IgD-negative memory B cell (primary cell): ENCODE data around the gene DCC. TPM values are rescaled to one million over a fixed set of nuclear protein-coding genes. Genes with fewer than 3 reads are reported as not detected.

ENCODE experiments used
- H3K27ac Mint-ChIP-seq, 3 donors: one replicate each; pipeline ENCODE4 v1.8.0; 2020 to 2022; ENCODE audit warnings: mild to moderate bottlenecking in 3 of 3, mixed read lengths in 3 of 3, moderate library complexity in 1 of 3
- H3K27me3 Mint-ChIP-seq: one replicate; pipeline ENCODE4 v1.8.0; 2021; ENCODE audit warnings: mixed read lengths
- H3K36me3 Mint-ChIP-seq: one replicate; pipeline ENCODE4 v1.8.0; 2020; ENCODE audit warnings: mild to moderate bottlenecking, mixed read lengths
- H3K4me1 Mint-ChIP-seq, 3 donors: one replicate each; pipeline ENCODE4 v1.8.0; 2020 to 2022; ENCODE audit warnings: mixed read lengths in 3 of 3, mild to moderate bottlenecking in 1 of 3
- H3K4me3 Mint-ChIP-seq, 4 donors: one replicate each; pipeline ENCODE4 v1.8.0; 2020 to 2022; ENCODE audit warnings: mild to moderate bottlenecking in 4 of 4, mixed read lengths in 4 of 4, moderate library complexity in 3 of 4
- H3K9me3 Mint-ChIP-seq, 3 donors: one replicate each; pipeline ENCODE4 v1.8.0; 2020 to 2021; ENCODE audit warnings: mixed read lengths in 3 of 3, mild to moderate bottlenecking in 1 of 3
- polyA plus RNA-seq: library from polyadenylated mRNA; unstranded; fragments of 300-500 nt; fragmentation: Illumina TruSeq; gene quantifications from one replicate; pipeline ENCODE4 v1.2.3, GENCODE V29; 2021

DCC gene
- polyA plus RNA-seq, 1 donor from 2014 or later: not detected

DNA sequence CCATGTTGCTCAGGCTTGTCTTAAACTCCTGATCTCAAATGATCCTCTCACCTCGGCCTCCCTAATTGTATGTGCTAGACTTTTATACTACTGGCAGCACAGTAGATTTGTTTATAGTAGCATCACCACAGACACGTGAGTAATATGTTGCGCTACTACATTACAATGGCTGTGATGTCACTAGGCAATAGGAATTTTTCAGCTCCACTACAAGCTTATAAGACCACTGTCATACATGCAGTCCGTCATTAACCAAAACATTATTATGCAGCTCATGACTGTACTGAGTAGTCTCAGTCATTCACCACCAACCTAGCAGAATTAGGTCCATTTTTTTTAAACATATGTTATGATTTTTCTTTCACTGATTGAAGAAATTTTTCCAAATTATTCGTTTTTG lies 398.9 kb downstream of the DCC start:
- no peak overlapping the region for H3K4me3 Mint-ChIP-seq
- H3K27ac Mint-ChIP-seq: no peak overlapping the region
- no peaks in the 10 kb centered on the region for H3K36me3 Mint-ChIP-seq
- no peaks in the 10 kb centered on the region for H3K4me1 Mint-ChIP-seq
- H3K9me3 Mint-ChIP-seq: peaks cover 0 to 3% (median 0%) of the 10 kb centered on the region in 3 donors
- H3K27me3 Mint-ChIP-seq: no peaks in the 10 kb centered on the region

DNA sequence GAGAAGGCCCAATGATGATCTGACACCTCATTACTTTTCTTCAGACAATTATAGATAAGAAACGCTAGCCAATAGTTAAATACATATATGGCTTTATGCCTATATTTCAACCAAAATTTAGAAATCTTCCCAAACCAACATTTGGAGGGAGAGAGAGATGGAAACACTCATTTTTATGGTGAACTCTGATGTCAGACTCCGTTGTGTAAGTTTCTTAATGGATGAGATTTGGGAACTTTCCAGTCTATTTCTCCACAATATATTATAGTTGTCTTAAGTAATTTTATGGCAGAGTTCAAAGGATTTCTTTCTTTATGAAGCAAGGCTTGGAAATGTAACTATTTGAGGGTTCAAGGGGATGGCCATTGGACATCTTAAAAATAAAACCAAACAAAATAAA lies 407.0 kb downstream of the DCC start:
- H3K9me3 Mint-ChIP-seq: peaks cover 0 to 2% (median 0%) of the 10 kb centered on the region in 3 donors
- H3K27me3 Mint-ChIP-seq: no peaks in the 10 kb centered on the region
- no peak overlapping the region for H3K27ac Mint-ChIP-seq
- H3K4me1 Mint-ChIP-seq: no peaks in the 10 kb centered on the region
- no peak overlapping the region for H3K4me3 Mint-ChIP-seq
- no peaks in the 10 kb centered on the region for H3K36me3 Mint-ChIP-seq

DNA sequence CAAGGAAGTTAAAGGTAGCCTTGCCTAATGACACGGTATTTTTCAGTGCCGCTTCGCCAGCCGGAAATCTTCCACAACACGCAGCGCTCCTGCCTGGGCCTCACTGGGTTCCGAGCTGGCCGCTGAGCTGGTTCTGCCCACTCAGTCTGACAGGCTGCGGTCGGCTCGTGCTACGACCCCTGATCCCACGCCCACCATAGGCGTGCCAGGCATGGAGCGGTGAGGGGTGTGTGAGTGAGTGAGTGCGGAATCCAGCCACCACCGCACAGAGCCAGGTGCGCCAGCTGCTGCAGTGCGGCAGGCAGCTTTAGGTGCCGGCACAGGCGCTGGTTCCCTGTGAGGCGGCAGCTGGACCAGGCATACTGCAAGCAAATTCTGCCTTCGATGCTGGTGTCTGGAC lies 407.9 kb downstream of the DCC start:
- H3K4me1 Mint-ChIP-seq: no peaks in the 10 kb centered on the region
- H3K36me3 Mint-ChIP-seq: no peaks in the 10 kb centered on the region
- H3K27ac Mint-ChIP-seq: no peak overlapping the region
- H3K9me3 Mint-ChIP-seq: peaks cover 0 to 3% (median 2%) of the 10 kb centered on the region in 3 donors
- peak overlapping the region in 1 of 4 donors; percentile 8 for H3K4me3 Mint-ChIP-seq
- no peaks in the 10 kb centered on the region for H3K27me3 Mint-ChIP-seq

- Mint-ChIP-seq H3K27ac (no peak overlapping the region), H3K4me3 (no peak overlapping the region), H3K9me3 (peaks cover 0 to 3% (median 2%) of the 10 kb centered on the region in 3 donors), H3K4me1 (no peaks in the 10 kb centered on the region), H3K36me3 (no peaks in the 10 kb centered on the region), H3K27me3 (no peaks in the 10 kb centered on the region)
Measured at GRCh38 chr18:52748343-52748742, 408.3 kb downstream of the DCC start.

DNA sequence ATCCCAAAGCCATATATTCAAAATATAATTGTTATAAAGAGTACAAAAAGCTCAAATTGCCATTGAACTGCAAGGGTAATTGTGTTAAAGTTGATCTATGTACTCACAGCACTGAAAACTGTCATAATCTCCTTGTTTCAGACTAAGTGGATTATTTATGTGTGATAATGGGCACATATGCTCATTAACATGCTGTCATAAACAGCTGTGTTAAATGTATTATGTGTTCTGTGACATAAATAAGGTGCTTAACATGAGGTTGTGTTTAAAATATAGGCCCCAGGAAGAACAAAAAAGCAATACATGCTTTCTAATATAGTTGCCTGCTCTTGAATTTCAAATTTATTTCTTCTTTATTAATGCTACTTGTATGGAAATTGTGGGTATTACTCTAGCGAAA lies 409.5 kb downstream of the DCC start:
- Mint-ChIP-seq H3K27ac (no peak overlapping the region), H3K4me1 (no peaks in the 10 kb centered on the region), H3K36me3 (no peaks in the 10 kb centered on the region), H3K4me3 (no peak overlapping the region), H3K27me3 (no peaks in the 10 kb centered on the region), H3K9me3 (peaks cover 0 to 3% (median 2%) of the 10 kb centered on the region in 3 donors)

DNA sequence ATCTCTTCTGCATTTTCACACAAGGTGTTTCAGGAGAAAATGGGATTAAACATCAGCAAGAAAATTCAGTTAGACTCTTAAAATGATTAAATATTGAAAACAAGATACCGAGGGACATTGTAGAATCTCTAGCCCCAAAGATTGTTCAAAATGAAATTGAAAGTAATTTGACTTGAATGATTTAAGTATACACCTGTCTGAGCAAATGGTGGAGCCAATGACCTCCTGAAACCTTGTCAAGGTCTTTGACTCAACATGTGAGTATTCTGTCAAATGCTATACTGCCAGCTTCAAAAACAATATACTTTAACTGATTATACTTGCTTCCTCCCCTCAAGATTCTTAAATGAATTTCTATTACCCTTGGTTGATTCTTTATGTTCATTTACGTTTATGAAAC lies 411.0 kb downstream of the DCC start:
- Mint-ChIP-seq H3K4me3 (no peak overlapping the region), H3K27ac (no peak overlapping the region), H3K36me3 (no peaks in the 10 kb centered on the region), H3K4me1 (no peaks in the 10 kb centered on the region), H3K9me3 (peaks cover 0 to 3% (median 2%) of the 10 kb centered on the region in 3 donors), H3K27me3 (no peaks in the 10 kb centered on the region)

- H3K27ac Mint-ChIP-seq: no peak overlapping the region
Measured at GRCh38 chr18:52764316-52764715, 424.3 kb downstream of the DCC start.

DNA sequence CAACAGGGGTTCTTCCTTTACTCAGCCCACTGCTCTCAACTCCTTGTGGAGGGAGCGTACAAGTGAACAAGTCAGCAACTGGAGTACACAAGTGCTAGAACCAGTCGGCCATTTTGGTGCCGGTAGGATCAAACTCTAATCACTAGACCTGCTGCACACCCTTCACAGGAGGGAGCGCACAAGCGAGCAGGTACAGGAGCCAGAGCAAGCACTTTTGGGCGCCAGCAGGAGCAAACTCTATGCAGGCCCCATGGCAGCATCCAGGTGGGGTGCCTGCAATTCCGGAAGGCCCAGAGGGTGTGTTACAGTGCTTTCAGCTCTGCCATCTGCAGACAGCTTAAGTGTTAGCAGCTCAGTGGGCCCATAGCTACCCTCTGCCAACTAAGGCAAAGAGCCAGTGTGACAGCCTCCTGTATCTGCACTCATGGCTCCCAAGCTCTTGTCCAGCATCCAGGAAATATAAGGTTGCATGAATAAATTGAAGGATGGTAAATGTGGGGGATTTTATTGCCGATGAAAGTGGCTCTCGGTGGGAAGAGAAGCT lies 426.1 kb downstream of the DCC start:
- H3K27ac Mint-ChIP-seq: no peak overlapping the region
- no peak overlapping the region for H3K4me3 Mint-ChIP-seq
- H3K27me3 Mint-ChIP-seq: no peaks in the 10 kb centered on the region
- H3K4me1 Mint-ChIP-seq: no peaks in the 10 kb centered on the region
- peaks cover 1 to 11% (median 2%) of the 10 kb centered on the region in 3 donors for H3K9me3 Mint-ChIP-seq
- no peaks in the 10 kb centered on the region for H3K36me3 Mint-ChIP-seq

More at GRCh38 chr18:52764316-52764715, 424.3 kb downstream of the DCC start:
- Mint-ChIP-seq H3K27me3 (no peaks in the 10 kb centered on the region), H3K36me3 (no peaks in the 10 kb centered on the region), H3K9me3 (peaks cover 0 to 12% (median 1%) of the 10 kb centered on the region in 3 donors), H3K4me3 (no peak overlapping the region), H3K4me1 (no peaks in the 10 kb centered on the region)

DNA sequence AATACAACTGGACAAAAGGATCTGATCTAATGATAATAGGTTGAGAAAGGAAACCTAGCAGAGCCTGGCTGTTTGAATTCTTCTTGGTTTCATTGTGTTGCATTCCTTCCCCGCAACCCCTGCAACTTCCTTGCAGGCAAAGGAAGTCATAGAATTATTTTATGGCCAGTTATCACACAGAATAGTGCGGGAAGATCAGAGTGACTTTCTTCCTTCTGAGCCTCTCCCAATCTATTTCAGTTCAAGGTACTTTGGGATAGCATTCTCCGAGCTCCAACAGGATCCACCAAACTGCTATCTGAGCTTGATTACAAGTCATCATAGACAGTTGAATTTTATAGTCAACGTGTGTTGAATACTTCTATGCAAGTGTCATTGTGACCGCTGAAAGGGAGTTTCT lies 441.1 kb downstream of the DCC start:
- Mint-ChIP-seq H3K27me3 (no peaks in the 10 kb centered on the region), H3K27ac (no peak overlapping the region), H3K9me3 (peaks cover 3 to 14% (median 6%) of the 10 kb centered on the region in 3 donors), H3K4me1 (no peaks in the 10 kb centered on the region), H3K36me3 (no peaks in the 10 kb centered on the region), H3K4me3 (no peak overlapping the region)

GRCh38 chr18:52791321-52791720 lies 451.3 kb downstream of the DCC start:
- no peak overlapping the region for H3K4me3 Mint-ChIP-seq
- H3K4me1 Mint-ChIP-seq: no peaks in the 10 kb centered on the region
- peaks cover 6 to 25% (median 10%) of the 10 kb centered on the region in 3 donors for H3K9me3 Mint-ChIP-seq
- no peaks in the 10 kb centered on the region for H3K36me3 Mint-ChIP-seq
- no peaks in the 10 kb centered on the region for H3K27me3 Mint-ChIP-seq
- H3K27ac Mint-ChIP-seq: no peak overlapping the region

- no peak overlapping the region for H3K27ac Mint-ChIP-seq
- H3K27me3 Mint-ChIP-seq: no peaks in the 10 kb centered on the region
- no peaks in the 10 kb centered on the region for H3K4me1 Mint-ChIP-seq
- H3K4me3 Mint-ChIP-seq: no peak overlapping the region
- no peaks in the 10 kb centered on the region for H3K36me3 Mint-ChIP-seq
- peaks cover 0 to 5% (median 5%) of the 10 kb centered on the region in 3 donors for H3K9me3 Mint-ChIP-seq
Measured at GRCh38 chr18:52812834-52813233, 472.8 kb downstream of the DCC start.

DNA sequence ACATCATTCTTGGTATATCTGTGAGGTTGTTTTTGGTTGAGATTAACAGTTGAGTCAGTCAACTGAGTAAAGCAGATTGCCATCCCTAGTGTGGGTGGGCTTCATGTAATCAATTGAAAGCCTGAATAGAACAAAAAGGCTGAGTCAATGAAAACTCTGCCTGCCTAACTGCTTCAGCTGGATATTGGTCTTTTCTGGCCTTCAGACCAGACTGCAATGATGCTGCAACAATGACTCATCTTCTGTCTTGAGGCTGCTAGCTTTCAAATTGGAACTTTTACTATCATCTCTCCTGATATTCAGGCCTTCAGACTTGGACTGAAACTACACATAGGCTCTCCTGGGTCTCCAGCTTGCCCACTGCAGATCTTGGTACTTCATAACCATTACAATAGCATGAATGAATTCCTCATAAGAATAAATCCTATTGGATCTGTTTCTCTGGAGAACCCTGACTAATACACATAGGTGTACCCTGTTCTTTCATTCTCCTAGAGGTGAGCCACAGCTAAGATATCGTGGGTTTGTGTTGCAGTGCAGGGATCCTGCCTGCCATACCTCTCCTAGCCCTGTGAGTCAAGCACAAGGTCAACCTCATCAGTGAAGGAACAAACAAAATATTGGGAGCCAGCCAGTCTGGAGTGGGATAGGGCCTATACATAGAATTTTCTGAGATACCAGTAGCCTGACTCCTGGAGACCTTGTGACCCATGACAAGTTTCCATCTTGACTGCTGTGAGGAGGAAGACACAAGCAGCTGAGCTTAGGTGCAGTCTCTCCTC lies 473.8 kb downstream of the DCC start:
- Mint-ChIP-seq H3K4me1 (no peaks in the 10 kb centered on the region), H3K36me3 (no peaks in the 10 kb centered on the region), H3K4me3 (no peak overlapping the region), H3K9me3 (peaks cover 0 to 5% (median 5%) of the 10 kb centered on the region in 3 donors), H3K27me3 (no peaks in the 10 kb centered on the region), H3K27ac (no peak overlapping the region)

DNA sequence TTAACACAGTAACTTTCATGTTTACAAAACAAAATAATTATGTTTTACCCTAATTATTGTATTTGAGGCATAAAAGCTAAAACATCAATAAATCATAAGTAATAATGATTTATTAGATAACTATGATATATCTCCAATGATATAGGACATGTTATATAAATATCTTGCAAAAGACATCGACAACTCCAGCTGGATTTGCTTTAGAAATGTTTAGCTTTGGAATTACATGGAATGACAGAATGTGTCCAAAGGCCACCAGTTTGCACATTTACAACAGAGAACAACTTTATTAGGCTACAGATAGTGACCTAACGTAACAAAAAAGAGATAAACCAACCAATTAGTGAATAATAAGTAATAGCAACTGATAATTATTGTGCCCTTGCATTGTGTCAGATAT lies 475.7 kb downstream of the DCC start:
- H3K4me1 Mint-ChIP-seq: no peaks in the 10 kb centered on the region
- no peaks in the 10 kb centered on the region for H3K27me3 Mint-ChIP-seq
- no peak overlapping the region for H3K4me3 Mint-ChIP-seq
- H3K9me3 Mint-ChIP-seq: peaks cover 0 to 4% (median 0%) of the 10 kb centered on the region in 3 donors
- H3K27ac Mint-ChIP-seq: no peak overlapping the region
- no peaks in the 10 kb centered on the region for H3K36me3 Mint-ChIP-seq

GRCh38 chr18:52816121-52816520 lies 476.1 kb downstream of the DCC start:
- Mint-ChIP-seq H3K27me3 (no peaks in the 10 kb centered on the region), H3K4me1 (no peaks in the 10 kb centered on the region), H3K4me3 (no peak overlapping the region), H3K9me3 (peaks cover 0 to 4% (median 3%) of the 10 kb centered on the region in 3 donors), H3K27ac (no peak overlapping the region), H3K36me3 (no peaks in the 10 kb centered on the region)

GRCh38 chr18:52822160-52822559 lies 482.2 kb downstream of the DCC start:
- Mint-ChIP-seq H3K9me3 (peaks cover 0 to 10% (median 7%) of the 10 kb centered on the region in 3 donors), H3K4me3 (no peak overlapping the region)

GRCh38 chr18:52824126-52824525 lies 484.1 kb downstream of the DCC start:
- Mint-ChIP-seq H3K4me1 (no peaks in the 10 kb centered on the region), H3K9me3 (peaks cover 0 to 10% (median 5%) of the 10 kb centered on the region in 3 donors), H3K4me3 (no peak overlapping the region), H3K36me3 (no peaks in the 10 kb centered on the region), H3K27ac (no peak overlapping the region), H3K27me3 (no peaks in the 10 kb centered on the region)

More at GRCh38 chr18:52822160-52822559, 482.2 kb downstream of the DCC start:
- H3K27me3 Mint-ChIP-seq: no peaks in the 10 kb centered on the region
- no peaks in the 10 kb centered on the region for H3K4me1 Mint-ChIP-seq
- no peak overlapping the region for H3K27ac Mint-ChIP-seq
- H3K36me3 Mint-ChIP-seq: no peaks in the 10 kb centered on the region
